Mesendoderm (in vitro differentiated cells): ENCODE data around the gene FOLR3.
"Not testable (repeated sequence)": the region's sequence is repeated elsewhere in the genome, so short reads cannot be mapped to it uniquely, and the experiment has no call there.

Experiments
- DNase-seq: peaks from one replicate; pipeline ENCODE4 v3.0.0; 2013
- H2AK5ac ChIP-seq: 2 replicates; pipeline ENCODE4 v1.6.1; 2013; ENCODE audit warnings: low read length, inconsistent platforms
- H2BK120ac ChIP-seq: 2 replicates; pipeline ENCODE4 v1.6.1; 2013; ENCODE audit warnings: low read depth, mild to moderate bottlenecking, low read length, moderate library complexity, mixed read lengths
- H2BK15ac ChIP-seq: replicated peaks from 2 replicates; pipeline ENCODE4 v1.6.1; 2013; ENCODE audit warnings: low read depth, mild to moderate bottlenecking, moderate library complexity
- H2BK5ac ChIP-seq: 2 replicates; pipeline ENCODE4 v1.6.1; 2013; ENCODE audit warnings: low read length, inconsistent platforms
- H3K18ac ChIP-seq: 2 replicates; pipeline ENCODE4 v1.6.1; 2013; ENCODE audit warnings: mild to moderate bottlenecking, low read length, mixed read lengths
- H3K23ac ChIP-seq: one replicate; pipeline ENCODE4 v1.6.1; 2013; ENCODE audit warnings: low read length
- H3K27ac ChIP-seq: 2 replicates; pipeline ENCODE4 v1.5.1; 2013; ENCODE audit warnings: low read depth, mild to moderate bottlenecking, inconsistent platforms, low read length, moderate library complexity
- H3K27me3 ChIP-seq: 2 replicates; pipeline ENCODE4 v1.6.1; 2013; ENCODE audit warnings: low read length, control low read depth, mild to moderate bottlenecking, inconsistent platforms; ENCODE audit not compliant: insufficient read depth, poor library complexity
- H3K36me3 ChIP-seq: 2 replicates; pipeline ENCODE4 v1.6.1; 2013; ENCODE audit warnings: low read length, inconsistent platforms; ENCODE audit not compliant: control insufficient read depth, insufficient read depth
- H3K4ac ChIP-seq: one replicate; pipeline ENCODE4 v1.6.1; 2013; ENCODE audit warnings: low read depth, mild to moderate bottlenecking, low read length, moderate library complexity
- H3K4me1 ChIP-seq: 2 replicates; pipeline ENCODE4 v1.6.1; 2013; ENCODE audit warnings: low read depth, low read length, inconsistent platforms; ENCODE audit not compliant: control insufficient read depth
- H3K4me2 ChIP-seq: 2 replicates; pipeline ENCODE4 v1.6.1; 2013; ENCODE audit warnings: low read length
- H3K4me3 ChIP-seq: 2 replicates; pipeline ENCODE4 v1.5.1; 2013; ENCODE audit warnings: mild to moderate bottlenecking, low read length
- H3K56ac ChIP-seq: one replicate; pipeline ENCODE4 v1.6.1; 2013; ENCODE audit warnings: low read length
- H3K79me1 ChIP-seq: 2 replicates; pipeline ENCODE4 v1.6.1; 2013; ENCODE audit warnings: low read length, inconsistent platforms
- H3K79me2 ChIP-seq: 2 replicates; pipeline ENCODE4 v1.6.1; 2013; ENCODE audit warnings: mild to moderate bottlenecking, low read length; ENCODE audit not compliant: control insufficient read depth, insufficient read depth
- H3K9ac ChIP-seq: 2 replicates; pipeline ENCODE4 v1.6.1; 2013; ENCODE audit warnings: low read length, inconsistent platforms
- H4K5ac ChIP-seq: one replicate; pipeline ENCODE4 v1.6.1; 2013; ENCODE audit warnings: low read length
- H4K8ac ChIP-seq: one replicate; pipeline ENCODE4 v1.6.1; 2013; ENCODE audit warnings: low read depth, mild to moderate bottlenecking, control low read depth, low read length, moderate library complexity
- WGBS: extraction: QIAGEN DNeasy Blood & Tissue Kit; methylation state at CpG from one replicate; pipeline ENCODE4 v1.1.7; 2013; ENCODE audit warnings: low lambda C conversion rate, missing lambda C conversion rate; ENCODE audit not compliant: insufficient coverage; ENCODE audit errors: extremely low coverage; 5-methylcytosine and 5-hydroxymethylcytosine counted together

The FOLR3 gene

DNA sequence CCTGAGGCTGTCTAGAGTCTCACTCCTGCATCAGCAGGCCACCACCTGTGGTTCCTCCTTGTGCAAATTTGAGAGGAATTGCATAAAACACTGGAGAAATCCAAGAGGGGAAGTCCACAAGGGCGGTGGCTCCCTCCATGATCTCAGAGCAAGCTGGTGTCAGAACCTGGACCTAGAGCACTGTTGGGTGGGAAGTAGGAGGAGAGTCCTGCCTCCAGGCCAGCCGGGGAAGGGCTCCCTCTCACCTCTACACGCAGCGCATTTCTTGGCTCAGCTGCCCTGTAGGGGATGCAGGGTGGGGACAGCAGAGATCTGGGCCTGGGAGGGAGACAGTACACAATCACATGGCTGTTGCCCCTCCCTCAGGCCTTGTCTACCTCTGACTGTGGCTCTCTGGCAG, 36.5 kb downstream of the FOLR3 start:
- H2BK15ac ChIP-seq, H3K79me1 ChIP-seq, H2BK5ac ChIP-seq, H3K56ac ChIP-seq, H3K4me1 ChIP-seq, H3K27ac ChIP-seq, H2BK120ac ChIP-seq, H3K18ac ChIP-seq, H3K36me3 ChIP-seq, H3K23ac ChIP-seq, H3K4me2 ChIP-seq, H4K8ac ChIP-seq, DNase-seq, H3K4ac ChIP-seq, H3K27me3 ChIP-seq, H3K9ac ChIP-seq, H3K4me3 ChIP-seq, H3K79me2 ChIP-seq, H2AK5ac ChIP-seq, H4K5ac ChIP-seq: not testable (repeated sequence)
- WGBS: no CpG with 5 or more reads among the region's 4 CpGs

DNA sequence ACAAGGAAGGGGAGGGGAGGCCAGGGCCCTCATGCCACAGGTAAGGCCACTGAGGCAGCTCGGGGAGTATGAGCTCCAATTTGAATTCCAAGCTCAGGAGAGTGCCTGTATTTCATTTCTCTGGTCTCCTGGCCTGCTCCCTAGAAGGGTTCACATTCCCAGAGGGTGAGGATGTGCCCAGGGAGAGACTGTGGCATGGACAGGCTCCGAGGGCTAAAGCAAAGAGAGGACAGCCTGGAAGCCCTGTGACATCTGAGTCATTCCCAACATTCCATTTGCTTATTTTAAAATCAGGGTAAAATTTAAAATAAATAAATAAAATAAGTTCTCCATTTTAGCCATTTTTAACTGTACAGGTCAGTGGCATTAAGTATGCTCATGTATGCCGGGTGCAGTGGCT, 37.8 kb downstream of the FOLR3 start:
- H3K9ac ChIP-seq: no peak overlapping the region
- no peak overlapping the region for H3K4me2 ChIP-seq
- H3K79me2 ChIP-seq: no peaks in the 10 kb centered on the region
- no peaks in the 10 kb centered on the region for H3K79me1 ChIP-seq
- H2BK5ac ChIP-seq: no peak overlapping the region
- no peak overlapping the region for H2BK120ac ChIP-seq
- no peak overlapping the region for H3K23ac ChIP-seq
- H3K27me3 ChIP-seq: no peaks in the 10 kb centered on the region
- H3K27ac ChIP-seq: no peak overlapping the region
- no peak overlapping the region for H2AK5ac ChIP-seq
- no peak overlapping the region for H4K5ac ChIP-seq
- no peak for DNase-seq
- no CpG with 5 or more reads among the region's 3 CpGs for WGBS
- no peaks in the 10 kb centered on the region for H3K36me3 ChIP-seq
- no peak overlapping the region for H3K56ac ChIP-seq
- H4K8ac ChIP-seq: no peak overlapping the region
- H3K4me1 ChIP-seq: no peaks in the 10 kb centered on the region
- H2BK15ac ChIP-seq: no peak overlapping the region
- no peak overlapping the region for H3K4me3 ChIP-seq
- no peak overlapping the region for H3K4ac ChIP-seq
- H3K18ac ChIP-seq: no peak overlapping the region

DNA sequence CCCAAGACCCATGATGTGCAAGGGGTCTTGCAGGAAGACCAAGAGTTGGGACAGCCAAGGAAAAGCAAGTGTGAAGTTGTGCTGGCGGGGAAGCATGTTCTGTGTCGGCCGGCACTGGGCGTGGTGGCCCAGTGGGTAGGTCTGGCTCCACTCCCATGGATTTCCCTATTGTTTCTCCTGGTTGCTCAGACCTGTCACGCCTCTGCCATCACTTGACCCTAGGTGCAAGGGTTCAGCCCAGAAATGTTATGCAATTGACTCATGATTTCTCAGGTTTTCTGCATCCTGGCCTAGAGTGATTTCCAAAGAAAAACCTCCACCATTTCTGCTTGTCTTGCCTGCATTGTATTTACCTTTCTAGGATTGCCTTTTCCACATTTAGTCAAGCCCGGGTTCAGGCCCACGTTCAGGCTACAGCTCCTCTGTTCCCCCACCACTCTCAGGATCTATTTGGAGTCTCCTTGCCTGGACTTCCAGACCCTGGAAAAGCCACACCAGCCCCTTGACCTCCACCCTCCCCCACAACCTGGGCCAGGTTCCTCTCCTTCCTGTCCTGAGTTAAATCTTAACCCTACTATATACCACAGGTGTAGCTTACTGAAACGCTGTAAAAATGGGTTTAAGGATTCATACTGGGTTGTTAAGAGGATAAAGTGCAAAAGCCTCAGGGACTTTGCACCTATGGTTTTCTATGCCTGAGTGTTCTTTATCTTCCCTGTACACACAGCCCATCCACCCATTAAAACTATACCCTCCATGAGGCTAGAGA, 39.0 kb downstream of the FOLR3 start:
- H3K79me1 ChIP-seq: no peaks in the 10 kb centered on the region
- no CpG with 5 or more reads among the region's 8 CpGs for WGBS
- no peak overlapping the region for H2AK5ac ChIP-seq
- H3K4me2 ChIP-seq: no peak overlapping the region
- H2BK15ac ChIP-seq: no peak overlapping the region
- no peak overlapping the region for H3K4me3 ChIP-seq
- no peaks in the 10 kb centered on the region for H3K27me3 ChIP-seq
- H2BK5ac ChIP-seq: no peak overlapping the region
- no peak overlapping the region for H3K9ac ChIP-seq
- H3K18ac ChIP-seq: no peak overlapping the region
- no peak overlapping the region for H4K5ac ChIP-seq
- H3K23ac ChIP-seq: no peak overlapping the region
- H3K56ac ChIP-seq: no peak overlapping the region
- H3K4ac ChIP-seq: no peak overlapping the region
- no peaks in the 10 kb centered on the region for H3K36me3 ChIP-seq
- H2BK120ac ChIP-seq: no peak overlapping the region
- DNase-seq: no peak
- H4K8ac ChIP-seq: no peak overlapping the region
- H3K79me2 ChIP-seq: no peaks in the 10 kb centered on the region
- no peak overlapping the region for H3K27ac ChIP-seq
- H3K4me1 ChIP-seq: no peaks in the 10 kb centered on the region

DNA sequence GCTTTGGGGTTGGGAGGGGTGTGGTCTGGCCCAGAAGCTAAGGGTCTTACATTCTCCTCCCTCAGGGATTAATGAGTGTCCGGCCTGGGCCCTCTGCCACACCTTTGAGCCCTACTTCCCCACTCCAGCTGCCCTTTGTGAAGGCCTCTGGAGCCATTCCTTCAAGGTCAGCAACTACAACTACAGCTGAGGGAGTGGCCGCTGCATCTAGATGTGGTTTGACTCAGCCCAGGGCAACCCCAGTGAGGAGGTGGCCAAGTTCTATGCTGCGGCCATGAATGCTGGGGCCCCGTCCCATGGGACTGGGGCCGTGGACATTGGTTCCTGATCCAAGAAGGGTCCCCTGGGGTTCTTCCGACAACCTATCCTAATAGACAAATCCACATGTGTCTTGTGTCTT, 42.1 kb downstream of the FOLR3 start:
- H3K27me3 ChIP-seq: no peaks in the 10 kb centered on the region
- no peak overlapping the region for H3K27ac ChIP-seq
- H3K18ac ChIP-seq: no peak overlapping the region
- no peaks in the 10 kb centered on the region for H3K4me1 ChIP-seq
- no peak overlapping the region for H4K5ac ChIP-seq
- H3K79me1 ChIP-seq: no peaks in the 10 kb centered on the region
- H3K23ac ChIP-seq: no peak overlapping the region
- H3K4ac ChIP-seq: no peak overlapping the region
- no peak overlapping the region for H2BK15ac ChIP-seq
- no peaks in the 10 kb centered on the region for H3K79me2 ChIP-seq
- H2AK5ac ChIP-seq: no peak overlapping the region
- no peak overlapping the region for H2BK120ac ChIP-seq
- no peak overlapping the region for H3K56ac ChIP-seq
- no peaks in the 10 kb centered on the region for H3K36me3 ChIP-seq
- H4K8ac ChIP-seq: no peak overlapping the region
- H2BK5ac ChIP-seq: no peak overlapping the region
- DNase-seq: no peak
- H3K4me2 ChIP-seq: no peak overlapping the region
- H3K4me3 ChIP-seq: no peak overlapping the region
- no CpG with 5 or more reads among the region's 6 CpGs for WGBS
- no peak overlapping the region for H3K9ac ChIP-seq

DNA sequence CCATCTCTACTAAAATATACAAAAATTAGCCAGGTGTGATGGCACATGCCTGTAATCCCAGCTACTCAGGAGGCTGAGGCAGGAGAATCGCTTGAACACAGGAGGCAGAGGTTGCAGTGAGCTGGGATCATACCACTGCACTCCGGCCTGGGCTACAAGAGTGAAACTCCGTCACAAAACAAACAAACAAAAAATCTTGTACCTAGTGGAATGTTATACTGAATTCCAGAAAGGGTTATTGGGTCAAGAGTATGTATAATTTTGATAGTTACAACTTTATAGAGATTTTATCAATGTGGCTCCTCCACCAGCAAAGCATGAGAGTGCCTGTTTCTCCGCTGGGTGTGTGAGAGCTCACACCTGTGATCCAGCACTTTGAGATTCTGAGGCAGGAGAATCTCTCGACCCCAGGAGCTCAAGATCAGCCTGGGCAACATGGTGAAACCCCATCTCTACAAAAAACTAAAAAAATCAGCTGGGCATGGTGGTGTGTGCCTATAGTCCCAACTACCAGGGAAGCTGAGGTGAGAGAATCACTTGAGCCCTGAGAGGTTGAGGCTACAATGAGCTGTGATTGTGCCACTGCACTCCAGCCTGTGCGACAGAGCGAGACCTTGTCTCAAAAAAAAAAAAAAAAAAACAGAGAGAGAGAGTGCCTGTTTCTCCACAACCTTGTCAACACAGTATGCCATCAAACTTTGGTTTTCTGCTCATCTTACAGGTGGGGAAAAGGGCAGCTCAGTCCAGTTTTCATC, 43.7 kb downstream of the FOLR3 start:
- Histone ChIP-seq H2BK5ac (no peak overlapping the region), H3K4ac (no peak overlapping the region), H3K18ac (no peak overlapping the region), H3K27me3 (no peaks in the 10 kb centered on the region), H3K27ac (no peak overlapping the region), H2AK5ac (no peak overlapping the region), H2BK120ac (no peak overlapping the region), H3K79me2 (no peaks in the 10 kb centered on the region), H4K5ac (no peak overlapping the region), H3K79me1 (no peaks in the 10 kb centered on the region), H3K9ac (no peak overlapping the region), H2BK15ac (no peak overlapping the region), H4K8ac (no peak overlapping the region), H3K36me3 (no peaks in the 10 kb centered on the region), H3K4me1 (no peaks in the 10 kb centered on the region), H3K56ac (no peak overlapping the region), H3K4me3 (no peak overlapping the region), H3K23ac (no peak overlapping the region), H3K4me2 (no peak overlapping the region)
- WGBS: no CpG with 5 or more reads among the region's 7 CpGs
- no peak for DNase-seq
